Central memory CD8-positive, alpha-beta T cell (primary cell): ENCODE measurements around the gene ASB11.

Experiments used
- ATAC-seq: fragments of 150-1000 bp; cut with Tn5 transposase; replicated peaks from 2 replicates; pipeline ENCODE4 v1.10.0; 2022; ENCODE audit warnings: mild to moderate bottlenecking, moderate FRiP score, moderate number of reproducible peaks; ENCODE audit not compliant: poor library complexity, severe bottlenecking; ENCODE audit errors: extremely low read depth
- DNase-seq, 2 donors: peaks; one replicate each; pipeline ENCODE4 v3.0.0; 2021; ENCODE audit warnings: low spot score in 2 of 2
- H3K27ac Mint-ChIP-seq: one replicate; pipeline ENCODE4 v1.8.0; 2022; ENCODE audit warnings: low read depth, mild to moderate bottlenecking, moderate library complexity, mixed read lengths
- H3K27me3 Mint-ChIP-seq: one replicate; pipeline ENCODE4 v1.8.0; 2022; ENCODE audit warnings: mixed read lengths
- H3K36me3 Mint-ChIP-seq: one replicate; pipeline ENCODE4 v1.8.0; 2022; ENCODE audit warnings: mild to moderate bottlenecking, moderate library complexity, mixed read lengths; ENCODE audit not compliant: insufficient read depth
- H3K4me1 Mint-ChIP-seq: one replicate; pipeline ENCODE4 v1.8.0; 2022; ENCODE audit warnings: mixed read lengths
- H3K4me3 Mint-ChIP-seq: one replicate; pipeline ENCODE4 v1.8.0; 2022; ENCODE audit warnings: mild to moderate bottlenecking, moderate library complexity, mixed read lengths
- H3K9me3 Mint-ChIP-seq: one replicate; pipeline ENCODE4 v1.8.0; 2022; ENCODE audit warnings: mixed read lengths

The ASB11 gene

GRCh38 chrX:15315509-15315908 is at the start of gene ASB11:
TSS of gene ASB11 (minus strand) at chrX:15315640. CDS start at chrX:15315605, 35 bp downstream.
- DNase-seq, result no peak
- ATAC-seq, result no peak
- no peaks in the 10 kb centered on the region for H3K9me3 Mint-ChIP-seq

GRCh38 chrX:15359701-15360100 is 44.3 kb upstream of the ASB11 start:
- Mint-ChIP-seq H3K27ac (no peak overlapping the region), H3K4me3 (no peak overlapping the region), H3K27me3 (peaks cover 33% of the 10 kb centered on the region), H3K36me3 (no peaks in the 10 kb centered on the region), H3K9me3 (no peaks in the 10 kb centered on the region), H3K4me1 (no peaks in the 10 kb centered on the region)
- no peak for DNase-seq
- no peak for ATAC-seq

More at GRCh38 chrX:15315509-15315908, at the start of gene ASB11:
- Mint-ChIP-seq H3K36me3 (peaks cover 7% of the 10 kb centered on the region), H3K27me3 (no peaks in the 10 kb centered on the region), H3K4me1 (no peaks in the 10 kb centered on the region), H3K4me3 (no peak within 1 kb of the TSS), H3K27ac (no peak within 1 kb of the TSS)

GRCh38 chrX:15358533-15358932 is 43.1 kb upstream of the ASB11 start:
- ATAC-seq (no peak), DNase-seq (no peak)
- Mint-ChIP-seq H3K27ac (no peak overlapping the region), H3K4me1 (no peaks in the 10 kb centered on the region), H3K9me3 (no peaks in the 10 kb centered on the region), H3K27me3 (peaks cover 21% of the 10 kb centered on the region), H3K36me3 (no peaks in the 10 kb centered on the region), H3K4me3 (no peak overlapping the region)

GRCh38 chrX:15356444-15356843 is 41.0 kb upstream of the ASB11 start:
- no peak for DNase-seq
- ATAC-seq, result no peak
- peaks cover 17% of the 10 kb centered on the region for H3K27me3 Mint-ChIP-seq
- H3K4me3 Mint-ChIP-seq, result no peak overlapping the region
- H3K27ac Mint-ChIP-seq, result no peak overlapping the region
- H3K4me1 Mint-ChIP-seq, result no peaks in the 10 kb centered on the region
- no peaks in the 10 kb centered on the region for H3K9me3 Mint-ChIP-seq
- no peaks in the 10 kb centered on the region for H3K36me3 Mint-ChIP-seq

GRCh38 chrX:15350329-15350996 is 35.0 kb upstream of the ASB11 start:
- Mint-ChIP-seq H3K27me3 (no peaks in the 10 kb centered on the region), H3K4me1 (no peaks in the 10 kb centered on the region), H3K9me3 (no peaks in the 10 kb centered on the region), H3K36me3 (no peaks in the 10 kb centered on the region), H3K4me3 (no peak overlapping the region), H3K27ac (no peak overlapping the region)
- ATAC-seq (no peak), DNase-seq (no peak)

GRCh38 chrX:15349046-15349445 is 33.6 kb upstream of the ASB11 start:
- DNase-seq (no peak), ATAC-seq (no peak)
- Mint-ChIP-seq H3K4me1 (no peaks in the 10 kb centered on the region), H3K27ac (no peak overlapping the region), H3K9me3 (no peaks in the 10 kb centered on the region), H3K27me3 (peaks cover 4% of the 10 kb centered on the region), H3K36me3 (no peaks in the 10 kb centered on the region), H3K4me3 (no peak overlapping the region)

- peaks cover 16% of the 10 kb centered on the region for H3K27me3 Mint-ChIP-seq
- H3K4me1 Mint-ChIP-seq, result no peaks in the 10 kb centered on the region
- no peak overlapping the region for H3K27ac Mint-ChIP-seq
- ATAC-seq, result no peak
- H3K9me3 Mint-ChIP-seq, result no peaks in the 10 kb centered on the region
- no peak overlapping the region for H3K4me3 Mint-ChIP-seq
- DNase-seq, result no peak
- no peaks in the 10 kb centered on the region for H3K36me3 Mint-ChIP-seq
Observed at GRCh38 chrX:15345976-15346375, 30.5 kb upstream of the ASB11 start.

GRCh38 chrX:15344106-15344505 is 28.7 kb upstream of the ASB11 start:
- Mint-ChIP-seq H3K4me1 (no peaks in the 10 kb centered on the region), H3K4me3 (no peak overlapping the region), H3K9me3 (no peaks in the 10 kb centered on the region), H3K27ac (no peak overlapping the region), H3K27me3 (peaks cover 24% of the 10 kb centered on the region), H3K36me3 (no peaks in the 10 kb centered on the region)
- DNase-seq (no peak), ATAC-seq (no peak)

- Mint-ChIP-seq H3K27me3 (peaks cover 29% of the 10 kb centered on the region), H3K4me1 (no peaks in the 10 kb centered on the region), H3K27ac (no peak overlapping the region), H3K4me3 (no peak overlapping the region), H3K36me3 (no peaks in the 10 kb centered on the region), H3K9me3 (no peaks in the 10 kb centered on the region)
- DNase-seq (no peak), ATAC-seq (no peak)
Observed at GRCh38 chrX:15343075-15343476, 27.6 kb upstream of the ASB11 start.

- Mint-ChIP-seq H3K36me3 (peaks cover 2% of the 10 kb centered on the region), H3K27ac (no peak overlapping the region), H3K4me1 (peaks cover 6% of the 10 kb centered on the region), H3K27me3 (peaks cover 36% of the 10 kb centered on the region), H3K4me3 (no peak overlapping the region), H3K9me3 (no peaks in the 10 kb centered on the region)
- DNase-seq (no peak), ATAC-seq (no peak)
Observed at GRCh38 chrX:15340867-15341266, 25.4 kb upstream of the ASB11 start.

- ATAC-seq (peak; percentile 43), DNase-seq (peak; percentile 13 to 46)
- Mint-ChIP-seq H3K27me3 (peaks cover 20% of the 10 kb centered on the region), H3K9me3 (no peaks in the 10 kb centered on the region), H3K4me1 (peaks cover 13% of the 10 kb centered on the region), H3K36me3 (peaks cover 10% of the 10 kb centered on the region), H3K27ac (peak overlapping the region; percentile 86), H3K4me3 (peak overlapping the region; percentile 87)
Observed at GRCh38 chrX:15336023-15336413, 20.6 kb upstream of the ASB11 start.

GRCh38 chrX:15335135-15336022 is 19.9 kb upstream of the ASB11 start, which contains the start of gene PIGA:
TSS of gene PIGA (minus strand) at chrX:15335523. CDS start at chrX:15331930, 3,593 bp downstream.
- peaks cover 13% of the 10 kb centered on the region for H3K36me3 Mint-ChIP-seq

GRCh38 chrX:15334561-15334960 is 19.1 kb upstream of the ASB11 start:
- Mint-ChIP-seq H3K4me3 (peak overlapping the region; percentile 87), H3K9me3 (no peaks in the 10 kb centered on the region), H3K4me1 (peaks cover 13% of the 10 kb centered on the region), H3K27ac (peak overlapping the region; percentile 86), H3K27me3 (peaks cover 12% of the 10 kb centered on the region), H3K36me3 (peaks cover 18% of the 10 kb centered on the region)
- ATAC-seq (peak; percentile 12), DNase-seq (no peak)

More at GRCh38 chrX:15335135-15336022, 19.9 kb upstream of the ASB11 start, which contains the start of gene PIGA:
- H3K27ac Mint-ChIP-seq, result peak within 1 kb of the TSS; percentile 86
- H3K27me3 Mint-ChIP-seq, result peaks cover 13% of the 10 kb centered on the region
- peak; percentile 70 to 88 for DNase-seq
- peak; percentile 93 for ATAC-seq
- H3K4me1 Mint-ChIP-seq, result peaks cover 13% of the 10 kb centered on the region
- peak within 1 kb of the TSS; percentile 87 for H3K4me3 Mint-ChIP-seq
- H3K9me3 Mint-ChIP-seq, result no peaks in the 10 kb centered on the region
